AG09319 (cell line): ENCODE results near the gene ABCA4.
"Not testable (repeated sequence)": the region's sequence is repeated elsewhere in the genome, so short reads cannot be mapped to it uniquely, and the experiment has no call there.

Experiments
- DNase-seq: peaks from one replicate; pipeline ENCODE4 v3.0.0-alpha.2; 2010; ENCODE audit warnings: low read depth; ENCODE audit errors: extremely low read depth
- TF ChIP-seq, protein P1 (sequence below): IDR thresholded peaks from 2 replicates; pipeline ENCODE4 v1.5.1; 2011; ENCODE audit warnings: low read depth, mild to moderate bottlenecking, inconsistent platforms, low read length, moderate library complexity

ABCA4 gene

DNA sequence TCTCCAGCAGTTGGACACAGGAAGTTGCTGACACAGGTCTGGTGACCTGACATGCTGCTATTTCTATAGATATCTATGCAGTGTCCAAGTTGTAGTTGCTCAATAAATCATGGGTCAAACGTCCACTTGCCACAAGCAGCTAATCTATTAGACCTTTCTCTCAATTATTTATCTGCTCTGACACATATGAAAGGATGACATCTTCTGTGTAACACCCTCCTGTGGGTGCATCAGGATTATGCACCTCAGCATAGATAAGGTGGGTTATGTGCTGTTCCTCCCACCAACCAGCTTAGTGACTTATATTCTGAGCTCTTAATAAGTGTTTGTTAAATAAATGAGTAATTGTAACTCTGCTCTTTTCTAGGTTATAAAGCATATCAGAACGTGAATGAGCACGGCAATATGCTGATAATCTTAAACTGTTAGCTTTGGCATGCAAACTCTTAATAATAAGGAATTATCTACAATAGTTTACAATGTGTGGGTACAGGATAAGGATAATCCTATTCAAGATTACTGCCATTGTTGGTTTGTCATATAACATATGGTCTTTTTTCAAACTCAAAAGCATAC, 121.0 kb downstream of the ABCA4 start:
- TF ChIP-seq, protein P1, sequence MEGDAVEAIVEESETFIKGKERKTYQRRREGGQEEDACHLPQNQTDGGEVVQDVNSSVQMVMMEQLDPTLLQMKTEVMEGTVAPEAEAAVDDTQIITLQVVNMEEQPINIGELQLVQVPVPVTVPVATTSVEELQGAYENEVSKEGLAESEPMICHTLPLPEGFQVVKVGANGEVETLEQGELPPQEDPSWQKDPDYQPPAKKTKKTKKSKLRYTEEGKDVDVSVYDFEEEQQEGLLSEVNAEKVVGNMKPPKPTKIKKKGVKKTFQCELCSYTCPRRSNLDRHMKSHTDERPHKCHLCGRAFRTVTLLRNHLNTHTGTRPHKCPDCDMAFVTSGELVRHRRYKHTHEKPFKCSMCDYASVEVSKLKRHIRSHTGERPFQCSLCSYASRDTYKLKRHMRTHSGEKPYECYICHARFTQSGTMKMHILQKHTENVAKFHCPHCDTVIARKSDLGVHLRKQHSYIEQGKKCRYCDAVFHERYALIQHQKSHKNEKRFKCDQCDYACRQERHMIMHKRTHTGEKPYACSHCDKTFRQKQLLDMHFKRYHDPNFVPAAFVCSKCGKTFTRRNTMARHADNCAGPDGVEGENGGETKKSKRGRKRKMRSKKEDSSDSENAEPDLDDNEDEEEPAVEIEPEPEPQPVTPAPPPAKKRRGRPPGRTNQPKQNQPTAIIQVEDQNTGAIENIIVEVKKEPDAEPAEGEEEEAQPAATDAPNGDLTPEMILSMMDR = no peak
- DNase-seq = no peak

DNA sequence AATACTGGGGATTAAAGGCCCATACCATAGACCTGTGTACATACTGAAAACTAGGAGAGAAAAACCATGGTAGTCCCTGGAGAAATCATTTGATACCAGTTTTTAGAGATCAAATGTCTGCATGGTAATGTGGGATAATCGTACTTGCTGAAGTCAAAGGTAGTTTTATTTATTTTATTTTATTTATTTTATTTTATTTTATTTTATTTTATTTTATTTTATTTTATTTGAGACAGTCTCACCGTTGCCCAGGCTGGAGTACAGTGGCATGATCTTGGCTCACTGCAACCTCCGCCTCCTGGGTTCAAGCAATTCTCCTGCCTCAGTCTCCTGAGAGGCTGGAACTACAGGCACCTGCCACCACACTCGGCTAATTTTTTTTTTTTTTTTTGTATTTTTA, 122.4 kb downstream of the ABCA4 start:
- DNase-seq = not testable (repeated sequence)

DNA sequence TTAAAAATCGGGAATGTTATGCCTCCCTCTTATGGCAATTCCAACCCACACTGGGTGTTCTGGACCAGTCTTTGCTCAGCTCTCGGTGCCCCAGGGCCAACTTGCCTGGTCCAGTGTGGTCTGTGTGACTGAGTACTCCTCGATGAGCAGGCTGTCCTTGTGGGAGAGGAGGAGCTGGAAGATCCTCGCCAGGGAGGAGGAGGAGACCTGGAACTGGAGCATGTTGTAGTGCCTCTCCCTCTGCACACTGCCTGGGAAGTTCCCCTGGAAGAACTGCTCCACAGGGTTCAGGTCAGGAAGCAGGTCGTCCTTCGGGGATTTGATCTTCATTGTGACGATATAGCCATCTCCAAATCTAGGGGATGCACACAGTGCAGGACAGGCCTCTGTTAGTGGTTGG, 123.2 kb downstream of the ABCA4 start:
- TF ChIP-seq, protein P1 = no peak
- no peak for DNase-seq

DNA sequence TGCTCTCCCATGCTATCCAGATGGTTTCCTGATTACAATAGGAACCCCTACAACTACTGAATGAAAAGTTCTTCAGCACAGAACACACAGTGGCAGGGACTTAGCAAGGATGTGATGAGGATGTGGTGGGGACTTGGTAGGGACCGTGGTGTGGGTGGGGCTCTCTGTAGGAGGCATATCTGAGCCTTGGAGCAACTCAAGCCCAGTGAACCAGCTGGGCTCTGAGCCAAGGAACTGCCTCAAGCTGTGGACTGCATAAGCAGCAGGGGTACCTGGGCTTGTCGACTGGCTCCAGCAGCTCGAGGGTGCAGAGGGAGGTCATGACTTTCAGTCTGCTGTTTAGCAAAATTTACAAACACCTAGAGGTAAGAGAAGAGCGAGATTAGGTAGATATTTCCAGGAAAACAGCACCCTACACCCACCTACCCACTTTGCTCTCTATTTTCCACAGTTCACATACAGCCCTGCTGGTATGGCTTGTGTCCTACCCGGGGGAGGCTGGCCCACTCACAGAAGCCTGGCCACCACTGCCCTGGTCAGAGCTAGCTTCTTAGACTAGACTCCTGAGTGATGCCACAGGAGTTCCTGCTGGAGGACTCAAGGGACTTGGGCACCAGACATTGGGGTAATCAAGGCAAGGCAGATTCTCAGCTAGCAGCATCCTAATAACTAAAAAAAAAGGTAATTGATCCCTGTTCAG, 125.0 kb downstream of the ABCA4 start:
- TF ChIP-seq, protein P1 = no peak
- no peak for DNase-seq

DNA sequence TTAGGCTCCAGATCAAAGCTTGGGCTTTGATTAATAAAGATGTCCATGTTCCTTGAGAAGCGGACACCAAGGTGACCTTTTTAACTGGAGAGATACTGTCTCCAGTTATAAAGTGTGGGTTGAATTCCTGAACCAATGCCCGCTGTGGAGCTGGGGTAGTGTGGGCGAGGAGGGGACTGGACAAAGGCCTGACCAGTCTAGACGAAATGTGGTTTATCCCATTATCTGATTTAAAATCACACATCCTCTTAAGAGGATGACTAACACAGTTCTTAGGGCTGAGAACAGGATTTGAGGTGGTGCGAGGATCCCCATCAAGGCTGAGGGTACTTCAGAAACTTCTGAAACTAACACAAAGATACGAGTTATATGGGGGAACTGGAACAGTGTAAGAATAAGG, 127.2 kb downstream of the ABCA4 start:
- no peak for DNase-seq
- TF ChIP-seq, protein P1 = no peak

DNA sequence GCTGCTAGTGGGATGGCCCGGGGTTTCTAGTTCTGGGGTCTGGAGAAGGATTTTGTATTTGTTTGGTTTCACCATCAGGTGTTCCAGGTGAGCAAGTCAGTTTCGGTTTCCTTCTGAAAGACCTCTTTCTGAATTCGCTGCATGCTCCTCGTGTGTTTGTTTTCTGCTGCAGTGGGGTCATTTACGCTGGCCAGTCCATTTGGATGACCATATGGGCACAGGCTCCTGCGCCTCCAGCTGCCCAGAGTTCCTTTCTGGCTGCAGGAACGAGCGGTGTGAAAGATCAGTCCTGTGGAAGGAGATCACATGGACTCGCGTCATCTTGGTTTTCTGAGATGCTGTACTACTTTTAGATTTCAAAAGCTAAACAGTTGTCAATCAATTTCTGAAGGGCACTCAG, 128.0 kb downstream of the ABCA4 start:
- TF ChIP-seq, protein P1 = no peak
- no peak for DNase-seq

DNA sequence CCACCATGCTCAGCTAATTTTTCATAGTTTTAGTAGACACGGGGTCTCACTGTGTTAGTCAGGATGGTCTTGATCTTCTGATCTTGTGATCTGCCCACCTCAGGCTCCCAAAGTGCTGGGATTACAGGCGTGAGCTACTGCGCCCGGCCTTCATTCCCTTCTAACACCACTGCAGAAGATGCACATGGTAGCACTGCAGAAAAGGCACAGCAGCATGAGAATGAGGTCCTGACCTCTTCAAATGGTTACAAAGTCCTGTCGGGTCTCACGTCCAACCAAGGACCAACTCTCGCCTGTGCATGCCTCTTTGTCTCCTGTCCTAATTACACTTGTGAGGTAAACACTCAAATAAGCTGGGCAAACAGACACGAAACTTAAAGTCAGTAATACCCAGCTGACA, 128.8 kb downstream of the ABCA4 start:
- DNase-seq = no peak
- TF ChIP-seq, protein P1 = no peak

DNA sequence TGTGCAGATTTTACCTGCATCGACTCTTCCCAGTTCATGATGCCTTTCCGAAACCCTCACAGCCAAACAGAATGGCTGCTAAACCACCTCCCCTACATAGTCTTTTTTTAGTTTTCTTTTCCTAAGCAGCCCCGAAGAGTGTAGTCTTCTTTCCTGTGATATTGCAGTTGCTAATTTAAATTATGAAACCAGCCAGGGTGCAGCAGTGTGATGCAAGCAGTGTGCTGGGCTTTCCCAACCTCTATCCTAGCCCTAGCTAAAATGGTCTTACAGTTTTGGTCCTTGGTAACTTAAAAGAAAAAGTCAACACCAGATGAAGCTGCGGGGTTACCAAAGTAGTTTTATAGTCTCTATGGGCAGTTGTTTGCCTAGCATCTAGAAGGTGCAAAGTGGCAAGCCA, 129.7 kb downstream of the ABCA4 start:
- no peak for DNase-seq
- TF ChIP-seq, protein P1 = no peak

DNA sequence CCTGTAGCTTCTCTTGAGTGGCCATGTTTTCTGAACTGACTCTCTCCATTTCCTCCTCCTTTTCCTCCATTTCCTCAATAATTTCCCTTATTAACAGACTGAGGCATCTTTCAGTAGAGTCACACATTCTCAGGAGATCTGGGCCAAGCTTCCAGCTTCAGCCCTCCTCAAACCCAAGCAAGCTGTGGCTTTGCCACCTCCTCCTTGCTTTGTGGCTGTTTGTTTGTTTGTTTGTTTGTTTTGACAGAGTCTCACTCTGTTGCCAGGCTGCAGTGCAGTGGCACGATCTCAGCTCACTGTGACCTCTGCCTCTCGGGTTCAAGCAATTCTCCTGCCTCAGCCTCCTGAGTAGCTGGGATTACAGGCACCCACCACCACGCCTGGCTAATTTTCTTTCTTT, 130.5 kb downstream of the ABCA4 start:
- not testable (repeated sequence) for DNase-seq
